Endothelial cell of umbilical vein (primary cell): ENCODE data around the gene MAN1A2.

ENCODE experiments used
- EZH2 ChIP-seq: IDR thresholded peaks from 2 replicates; pipeline ENCODE4 v1.6.1; 2012; ENCODE audit warnings: borderline replicate concordance, low read depth, mild to moderate bottlenecking, moderate library complexity, low read length, inconsistent platforms; ENCODE audit not compliant: severe bottlenecking
- FOS ChIP-seq: IDR thresholded peaks from 2 replicates; pipeline ENCODE4 v1.6.1; 2011; ENCODE audit warnings: mild to moderate bottlenecking, low read length, moderate library complexity, borderline replicate concordance; ENCODE audit not compliant: insufficient read depth
- GATA2 ChIP-seq: IDR thresholded peaks from 2 replicates; pipeline ENCODE4 v1.7.0; 2011; ENCODE audit warnings: low read depth, mild to moderate bottlenecking, moderate library complexity, mixed read lengths, low read length; ENCODE audit not compliant: insufficient read length, insufficient read depth
- JUN ChIP-seq: IDR thresholded peaks from 2 replicates; pipeline ENCODE4 v1.6.1; 2011; ENCODE audit warnings: borderline replicate concordance, low read depth; ENCODE audit not compliant: insufficient read length, insufficient read depth
- MYC ChIP-seq: IDR thresholded peaks from one replicate; pipeline ENCODE4 v1.6.1; 2011; ENCODE audit warnings: mild to moderate bottlenecking, low read depth, low read length
- POLR2A ChIP-seq: IDR thresholded peaks from 2 replicates; pipeline ENCODE4 v1.6.1; 2012; ENCODE audit warnings: low read depth, mild to moderate bottlenecking, control low read depth, low read length
- POLR2AphosphoS5 ChIP-seq: IDR thresholded peaks from 2 replicates; pipeline ENCODE4 v1.6.1; 2012; ENCODE audit warnings: low read depth, mild to moderate bottlenecking, control low read depth, low read length, moderate library complexity; ENCODE audit not compliant: insufficient read depth
- TF ChIP-seq, protein P1 (sequence below), 2 donors: IDR thresholded peaks; 1 replicate in 1 of 2; 2 replicates in 1 of 2; pipeline ENCODE4 v1.5.1; 2011; ENCODE audit warnings: low read length in 2 of 2, mild to moderate bottlenecking in 2 of 2, moderate library complexity in 2 of 2, control low read depth in 1 of 2, inconsistent platforms in 1 of 2, low read depth in 1 of 2; ENCODE audit not compliant: insufficient read depth in 1 of 2; ENCODE audit errors: extremely low read depth in 1 of 2
- TF ChIP-seq, protein P2 (sequence below): IDR thresholded peaks from 2 replicates; pipeline ENCODE4 v1.6.1; 2011; ENCODE audit not compliant: insufficient read depth, insufficient read length

DNA sequence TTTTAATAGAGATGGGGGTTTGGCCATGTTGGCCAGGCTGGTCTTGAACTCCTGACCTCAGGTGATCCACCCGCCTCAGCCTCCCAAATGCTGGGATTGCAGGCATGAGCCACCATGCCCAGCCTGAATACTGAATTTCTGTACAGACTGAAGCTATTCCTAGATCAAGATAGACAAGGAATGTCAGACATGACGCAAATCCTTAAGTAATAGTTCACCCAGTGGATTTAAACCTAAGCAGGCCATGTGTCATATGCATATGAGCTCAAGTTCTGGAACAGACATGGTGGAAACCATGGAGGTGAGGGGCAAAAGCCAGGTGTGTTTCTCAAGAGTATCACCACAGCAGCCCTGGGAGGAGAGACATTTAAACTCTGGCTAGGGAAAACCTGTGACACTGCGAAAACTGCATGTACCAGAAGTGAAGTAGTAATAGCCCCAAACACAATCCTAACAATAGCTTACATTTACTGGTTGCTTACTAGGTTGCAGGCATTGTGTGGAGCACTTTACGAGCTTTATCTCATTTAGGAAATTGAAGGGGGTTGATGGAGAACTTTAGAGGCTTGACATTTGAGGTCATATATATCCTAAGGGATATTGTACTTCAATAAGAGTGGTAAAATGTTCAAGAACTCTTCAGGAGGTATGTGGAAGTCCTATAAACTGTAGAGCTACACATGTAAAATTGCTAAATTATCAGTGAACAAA is 31.7 kb upstream of the MAN1A2 start:
- TF ChIP-seq EZH2 = no peak
- TF ChIP-seq, protein P1, sequence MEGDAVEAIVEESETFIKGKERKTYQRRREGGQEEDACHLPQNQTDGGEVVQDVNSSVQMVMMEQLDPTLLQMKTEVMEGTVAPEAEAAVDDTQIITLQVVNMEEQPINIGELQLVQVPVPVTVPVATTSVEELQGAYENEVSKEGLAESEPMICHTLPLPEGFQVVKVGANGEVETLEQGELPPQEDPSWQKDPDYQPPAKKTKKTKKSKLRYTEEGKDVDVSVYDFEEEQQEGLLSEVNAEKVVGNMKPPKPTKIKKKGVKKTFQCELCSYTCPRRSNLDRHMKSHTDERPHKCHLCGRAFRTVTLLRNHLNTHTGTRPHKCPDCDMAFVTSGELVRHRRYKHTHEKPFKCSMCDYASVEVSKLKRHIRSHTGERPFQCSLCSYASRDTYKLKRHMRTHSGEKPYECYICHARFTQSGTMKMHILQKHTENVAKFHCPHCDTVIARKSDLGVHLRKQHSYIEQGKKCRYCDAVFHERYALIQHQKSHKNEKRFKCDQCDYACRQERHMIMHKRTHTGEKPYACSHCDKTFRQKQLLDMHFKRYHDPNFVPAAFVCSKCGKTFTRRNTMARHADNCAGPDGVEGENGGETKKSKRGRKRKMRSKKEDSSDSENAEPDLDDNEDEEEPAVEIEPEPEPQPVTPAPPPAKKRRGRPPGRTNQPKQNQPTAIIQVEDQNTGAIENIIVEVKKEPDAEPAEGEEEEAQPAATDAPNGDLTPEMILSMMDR (IDR thresholded peaks at IDR 0.05; ENCODE audit: extremely low read depth in 1 of 2, insufficient read depth in 1 of 2, low read depth in 1 of 2, low read length in 2 of 2) = no peak
- TF ChIP-seq FOS = no peak
- TF ChIP-seq POLR2A = no peak
- no peak for TF ChIP-seq MYC
- TF ChIP-seq, protein P2, sequence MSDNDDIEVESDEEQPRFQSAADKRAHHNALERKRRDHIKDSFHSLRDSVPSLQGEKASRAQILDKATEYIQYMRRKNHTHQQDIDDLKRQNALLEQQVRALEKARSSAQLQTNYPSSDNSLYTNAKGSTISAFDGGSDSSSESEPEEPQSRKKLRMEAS = no peak
- no peak for TF ChIP-seq POLR2AphosphoS5
- no peak for TF ChIP-seq JUN
- TF ChIP-seq GATA2 = no peak
